GM23338 (cell line): ENCODE data around the gene NXN. TPM values are rescaled to one million over a fixed set of nuclear protein-coding genes. Genes with fewer than 3 reads are reported as not detected.

ENCODE experiments used
- ATAC-seq: fragments of 200-7000 bp; cut with Tn5 transposase; 3 replicates; pipeline ENCODE4 v1.9.1; 2020
- DNase-seq: peaks from one replicate; pipeline ENCODE4 v3.0.0-alpha.2; 2015; ENCODE audit warnings: low spot score
- H2AFZ ChIP-seq: fragments of 200-600 bp; sonication (generic); 2 replicates; pipeline ENCODE4 v1.8.0; 2016; ENCODE audit warnings: antibody characterized with exemption, mild to moderate bottlenecking, moderate library complexity
- H3F3A ChIP-seq: fragments of 200-600 bp; sonication (generic); replicated peaks from 2 replicates; pipeline ENCODE4 v1.8.0; 2017; ENCODE audit warnings: antibody characterized with exemption, mixed run types, low read depth
- H3K27ac ChIP-seq: fragments of 200-600 bp; sonication (generic); 2 replicates; pipeline ENCODE4 v1.6.1; 2016; ENCODE audit warnings: low read depth
- H3K27me3 ChIP-seq: fragments of 200-600 bp; sonication (generic); 2 replicates; pipeline ENCODE4 v1.8.0; 2016; ENCODE audit warnings: mild to moderate bottlenecking, mixed run types, moderate library complexity; ENCODE audit not compliant: insufficient read depth
- H3K36me3 ChIP-seq: fragments of 200-600 bp; sonication (generic); 2 replicates; pipeline ENCODE4 v1.8.0; 2016; ENCODE audit warnings: mild to moderate bottlenecking; ENCODE audit not compliant: insufficient read depth
- H3K4me1 ChIP-seq: fragments of 200-600 bp; sonication (generic); 2 replicates; pipeline ENCODE4 v1.8.0; 2016; ENCODE audit warnings: mild to moderate bottlenecking, moderate library complexity; ENCODE audit not compliant: insufficient read depth
- H3K4me2 ChIP-seq: fragments of 200-600 bp; sonication (generic); 2 replicates; pipeline ENCODE4 v1.7.1; 2017; ENCODE audit warnings: mixed run types
- H3K4me3 ChIP-seq: fragments of 200-600 bp; sonication (generic); 2 replicates; pipeline ENCODE4 v1.6.1; 2016; ENCODE audit warnings: mixed run types
- H3K79me2 ChIP-seq: fragments of 200-600 bp; sonication (generic); replicated peaks from 2 replicates; pipeline ENCODE4 v1.8.0; 2017; ENCODE audit warnings: mild to moderate bottlenecking; ENCODE audit not compliant: insufficient read depth
- H3K9me2 ChIP-seq: fragments of 200-600 bp; sonication (generic); 2 replicates; pipeline ENCODE4 v1.8.0; 2017; ENCODE audit not compliant: insufficient read depth
- H4K20me1 ChIP-seq: fragments of 200-600 bp; sonication (generic); replicated peaks from 2 replicates; pipeline ENCODE4 v1.8.0; 2017; ENCODE audit warnings: mild to moderate bottlenecking; ENCODE audit not compliant: insufficient read depth
- H3K27ac Mint-ChIP-seq: 2 replicates; pipeline ENCODE4 v1.8.0; 2020; ENCODE audit warnings: inconsistent platforms, mild to moderate bottlenecking, moderate library complexity, mixed read lengths
- H3K27me3 Mint-ChIP-seq: 3 replicates; pipeline ENCODE4 v1.8.0; 2022; ENCODE audit warnings: low read depth, mild to moderate bottlenecking, moderate library complexity, mixed read lengths, inconsistent platforms; ENCODE audit not compliant: insufficient read depth, poor library complexity
- H3K36me3 Mint-ChIP-seq: 3 replicates; pipeline ENCODE4 v1.8.0; 2021; ENCODE audit warnings: low read depth, mild to moderate bottlenecking, inconsistent platforms, moderate library complexity, mixed read lengths
- H3K4me1 Mint-ChIP-seq: 3 replicates; pipeline ENCODE4 v1.8.0; 2020; ENCODE audit warnings: mild to moderate bottlenecking, inconsistent platforms, mixed read lengths
- H3K4me3 Mint-ChIP-seq: 3 replicates; pipeline ENCODE4 v1.8.0; 2021; ENCODE audit warnings: moderate library complexity, mild to moderate bottlenecking, inconsistent platforms, mixed read lengths
- H3K9me3 Mint-ChIP-seq: 3 replicates; pipeline ENCODE4 v1.8.0; 2020; ENCODE audit warnings: moderate library complexity, mild to moderate bottlenecking, inconsistent platforms, mixed read lengths
- CTCF ChIP-seq, 2 experiments: fragments of 200-600 bp in 1 of 2; sonication (generic) in 1 of 2; conservative IDR thresholded peaks; 2 replicates each; pipeline versions ENCODE4 v1.5.1 to v1.6.1; 2016 to 2017; ENCODE audit warnings: antibody characterized with exemption in 2 of 2, low read depth in 2 of 2, mild to moderate bottlenecking in 2 of 2, moderate library complexity in 1 of 2
- JUNB ChIP-seq: IDR thresholded peaks from one replicate; pipeline ENCODE4 v1.6.1; 2016; ENCODE audit warnings: antibody characterized with exemption; ENCODE audit not compliant: unreplicated experiment
- NANOG ChIP-seq: IDR thresholded peaks from 2 replicates; pipeline ENCODE4 v1.6.1; 2016; ENCODE audit warnings: antibody characterized with exemption, borderline replicate concordance
- POLR2AphosphoS5 ChIP-seq: IDR thresholded peaks from 2 replicates; pipeline ENCODE4 v1.6.1; 2016; ENCODE audit warnings: antibody characterized with exemption, low read depth
- STAT1 ChIP-seq: IDR thresholded peaks from one replicate; pipeline ENCODE4 v1.6.1; 2016; ENCODE audit warnings: antibody characterized with exemption; ENCODE audit not compliant: unreplicated experiment
- ZNF331 ChIP-seq: fragments of 250-450 bp; sonication (Bioruptor Pico); IDR thresholded peaks from 2 replicates; pipeline ENCODE4 v1.5.0; 2020; ENCODE audit warnings: low read depth, mild to moderate bottlenecking, moderate library complexity
- polyA plus RNA-seq: library from polyadenylated mRNA; unstranded; fragments of >200 nt; fragmentation: Nextera tagmentation; extraction: Ambion mirVana; gene quantifications from 2 replicates; pipeline ENCODE4 v1.2.1, GENCODE V29; 2016
- total RNA-seq: library from RNA; depleted of rRNA; stranded (reverse); fragments of >200 nt; shearing (Covaris generic); gene quantifications from 2 replicates; pipeline ENCODE4 v1.2.3, GENCODE V29; 2014
- TF ChIP-seq, protein P1 (sequence below): IDR thresholded peaks from one replicate; pipeline ENCODE4 v1.6.1; 2018; ENCODE audit warnings: antibody characterized with exemption; ENCODE audit not compliant: unreplicated experiment

Gene NXN
- total and polyA plus RNA-seq, 2 experiments from 2014 or later: 31.8 to 105 TPM

DNA sequence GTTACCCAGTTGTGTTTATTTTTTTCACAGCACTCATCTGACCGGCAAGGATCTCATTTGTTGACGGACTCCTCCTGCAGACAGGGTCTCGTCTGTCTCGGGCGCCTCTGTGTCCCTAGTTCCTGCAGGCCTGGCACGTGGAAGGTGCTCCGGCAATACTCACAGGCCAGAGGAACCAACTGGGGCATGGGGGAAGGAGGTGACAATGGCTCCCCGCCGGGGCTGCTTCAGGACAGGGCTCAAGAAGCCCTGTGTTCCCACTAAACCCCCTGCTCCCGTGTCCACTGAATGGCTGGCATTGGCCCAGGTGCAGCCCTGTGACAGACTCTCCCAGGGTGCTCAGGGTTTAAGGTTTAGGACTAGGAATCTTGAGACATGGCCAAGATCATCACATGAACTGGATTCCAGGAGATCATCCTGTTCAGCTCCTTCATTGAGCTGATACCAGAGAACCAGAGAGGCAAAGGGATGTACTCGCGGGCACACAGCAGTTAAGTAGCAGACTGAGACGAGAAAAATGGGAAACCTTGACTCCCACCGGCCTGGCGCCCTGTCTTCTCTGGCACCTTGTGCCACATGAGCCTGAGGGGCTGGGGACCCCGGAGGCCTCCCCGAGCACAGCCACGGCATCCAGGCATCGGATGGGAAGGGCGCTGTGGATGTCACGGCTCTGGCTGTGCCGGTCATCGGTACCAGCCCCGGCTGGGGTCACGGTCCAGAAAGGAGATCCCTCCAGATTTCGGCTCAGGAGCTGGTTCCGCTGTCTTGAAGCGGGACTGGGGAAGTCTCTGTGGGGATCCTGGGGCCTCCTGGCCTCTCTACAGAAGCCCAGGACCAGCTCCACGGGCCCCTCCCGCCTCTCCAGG lies 46.4 kb upstream of the NXN start:
- Histone ChIP-seq H3K4me1 (no peaks in the 10 kb centered on the region), H3K79me2 (no peaks in the 10 kb centered on the region), H3K27ac (no peak overlapping the region), H4K20me1 (no peaks in the 10 kb centered on the region; the same call in 1 of the 2 replicates), H2AFZ (no peak overlapping the region), H3K4me3 (no peak overlapping the region), H3K36me3 (no peaks in the 10 kb centered on the region), H3F3A (no peaks in the 10 kb centered on the region), H3K27me3 (no peaks in the 10 kb centered on the region), H3K4me2 (no peak overlapping the region), H3K9me2 (no peaks in the 10 kb centered on the region)
- Mint-ChIP-seq H3K27ac (peak overlapping the region; percentile 57; the same call in 1 of the 2 replicates), H3K9me3 (no peaks in the 10 kb centered on the region), H3K27me3 (peaks cover 12% of the 10 kb centered on the region), H3K36me3 (no peaks in the 10 kb centered on the region), H3K4me1 (peaks cover 3% of the 10 kb centered on the region; the same call in 1 of the 3 replicates), H3K4me3 (no peak overlapping the region)
- no peak for TF ChIP-seq STAT1
- no peak for TF ChIP-seq POLR2AphosphoS5
- TF ChIP-seq NANOG: no peak
- TF ChIP-seq ZNF331 (CRISPR knock-in tag): no peak
- TF ChIP-seq CTCF (conservative IDR thresholded peaks at IDR 0.05; ENCODE audit: low read depth in 2 of 2): no peak
- DNase-seq (no peak), ATAC-seq (no peak)

DNA sequence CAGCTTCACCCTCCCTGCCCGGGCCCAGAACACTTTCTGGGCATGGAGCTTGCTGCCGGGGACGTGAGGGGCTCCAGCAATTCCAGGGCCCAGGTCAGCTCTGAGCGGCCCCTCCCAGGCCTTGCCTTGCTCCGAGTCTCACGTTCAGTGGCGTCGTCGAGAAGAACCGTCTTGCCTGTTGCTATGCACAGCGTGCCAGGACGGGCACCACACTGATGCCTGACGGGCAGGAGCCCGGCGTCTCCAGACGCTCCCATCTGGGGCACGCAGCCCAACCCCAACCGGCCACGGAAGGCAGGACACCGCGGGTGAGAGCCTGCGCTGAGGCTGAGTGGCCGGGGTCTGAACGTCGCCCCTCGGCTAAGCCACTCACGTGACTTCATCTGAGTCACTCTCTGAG lies 44.5 kb upstream of the NXN start:
- Mint-ChIP-seq H3K9me3 (no peaks in the 10 kb centered on the region), H3K27me3 (peaks cover 12% of the 10 kb centered on the region), H3K27ac (no peak overlapping the region), H3K36me3 (no peaks in the 10 kb centered on the region), H3K4me3 (no peak overlapping the region), H3K4me1 (peaks cover 4% of the 10 kb centered on the region; the same call in 2 of the 3 replicates)
- Histone ChIP-seq H3K27me3 (no peaks in the 10 kb centered on the region), H3F3A (no peaks in the 10 kb centered on the region), H4K20me1 (no peaks in the 10 kb centered on the region), H3K4me3 (no peak overlapping the region), H3K79me2 (no peaks in the 10 kb centered on the region), H3K4me2 (no peak overlapping the region), H2AFZ (no peak overlapping the region), H3K9me2 (no peaks in the 10 kb centered on the region), H3K4me1 (no peaks in the 10 kb centered on the region), H3K36me3 (no peaks in the 10 kb centered on the region), H3K27ac (no peak overlapping the region)
- ATAC-seq (no peak), DNase-seq (no peak)
- no peak for TF ChIP-seq STAT1
- no peak for TF ChIP-seq NANOG

- no peak overlapping the region for H3K27ac ChIP-seq
- H3K79me2 ChIP-seq: no peaks in the 10 kb centered on the region
- no peak overlapping the region for H2AFZ ChIP-seq
- Mint-ChIP-seq H3K4me3 (no peak overlapping the region), H3K9me3 (no peaks in the 10 kb centered on the region), H3K36me3 (no peaks in the 10 kb centered on the region), H3K27me3 (peaks cover 12% of the 10 kb centered on the region), H3K27ac (no peak overlapping the region), H3K4me1 (peaks cover 5% of the 10 kb centered on the region; the same call in 2 of the 3 replicates)
- H3K4me2 ChIP-seq: no peak overlapping the region
- H3F3A ChIP-seq: no peaks in the 10 kb centered on the region
- DNase-seq (no peak), ATAC-seq (no peak)
- H3K27me3 ChIP-seq: no peaks in the 10 kb centered on the region
- H3K4me3 ChIP-seq: no peak overlapping the region
- no peaks in the 10 kb centered on the region for H3K9me2 ChIP-seq
- H3K4me1 ChIP-seq: no peaks in the 10 kb centered on the region
- no peaks in the 10 kb centered on the region for H4K20me1 ChIP-seq
- H3K36me3 ChIP-seq: no peaks in the 10 kb centered on the region
- TF ChIP-seq CTCF (conservative IDR thresholded peaks at IDR 0.05; ENCODE audit: low read depth in 2 of 2): no peak
- no peak for TF ChIP-seq ZNF331 (CRISPR knock-in tag)
- TF ChIP-seq JUNB: no peak
- TF ChIP-seq NANOG: no peak
- TF ChIP-seq, protein P1, sequence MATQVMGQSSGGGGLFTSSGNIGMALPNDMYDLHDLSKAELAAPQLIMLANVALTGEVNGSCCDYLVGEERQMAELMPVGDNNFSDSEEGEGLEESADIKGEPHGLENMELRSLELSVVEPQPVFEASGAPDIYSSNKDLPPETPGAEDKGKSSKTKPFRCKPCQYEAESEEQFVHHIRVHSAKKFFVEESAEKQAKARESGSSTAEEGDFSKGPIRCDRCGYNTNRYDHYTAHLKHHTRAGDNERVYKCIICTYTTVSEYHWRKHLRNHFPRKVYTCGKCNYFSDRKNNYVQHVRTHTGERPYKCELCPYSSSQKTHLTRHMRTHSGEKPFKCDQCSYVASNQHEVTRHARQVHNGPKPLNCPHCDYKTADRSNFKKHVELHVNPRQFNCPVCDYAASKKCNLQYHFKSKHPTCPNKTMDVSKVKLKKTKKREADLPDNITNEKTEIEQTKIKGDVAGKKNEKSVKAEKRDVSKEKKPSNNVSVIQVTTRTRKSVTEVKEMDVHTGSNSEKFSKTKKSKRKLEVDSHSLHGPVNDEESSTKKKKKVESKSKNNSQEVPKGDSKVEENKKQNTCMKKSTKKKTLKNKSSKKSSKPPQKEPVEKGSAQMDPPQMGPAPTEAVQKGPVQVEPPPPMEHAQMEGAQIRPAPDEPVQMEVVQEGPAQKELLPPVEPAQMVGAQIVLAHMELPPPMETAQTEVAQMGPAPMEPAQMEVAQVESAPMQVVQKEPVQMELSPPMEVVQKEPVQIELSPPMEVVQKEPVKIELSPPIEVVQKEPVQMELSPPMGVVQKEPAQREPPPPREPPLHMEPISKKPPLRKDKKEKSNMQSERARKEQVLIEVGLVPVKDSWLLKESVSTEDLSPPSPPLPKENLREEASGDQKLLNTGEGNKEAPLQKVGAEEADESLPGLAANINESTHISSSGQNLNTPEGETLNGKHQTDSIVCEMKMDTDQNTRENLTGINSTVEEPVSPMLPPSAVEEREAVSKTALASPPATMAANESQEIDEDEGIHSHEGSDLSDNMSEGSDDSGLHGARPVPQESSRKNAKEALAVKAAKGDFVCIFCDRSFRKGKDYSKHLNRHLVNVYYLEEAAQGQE: no peak
Observed at GRCh38 chr17:1022278-1023024, 42.9 kb upstream of the NXN start.
